ENCODE measurements around the gene LIFR.

- TF ChIP-seq POLR2A (IDR thresholded peaks at IDR 0.05): no peak
- no peak for TF ChIP-seq CTCF (IDR thresholded peaks at IDR 0.05)
Observed at GRCh38 chr5:38431242-38431853, 125.1 kb downstream of the LIFR start.
